WERI-Rb-1 (cell line): Measurements from ENCODE around the gene RNF149.
A peak's percentile ranks its signal among the peaks of the same experiment; 100 is the strongest.

Source experiments
- DNase-seq: peaks from one replicate; pipeline ENCODE4 v3.0.0-alpha.2; 2020
- H3K27ac ChIP-seq: fragments of 250-450 bp; sonication (Bioruptor Pico); 2 replicates; pipeline ENCODE4 v1.5.1; 2020; ENCODE audit warnings: mild to moderate bottlenecking, moderate library complexity
- H3K27me3 ChIP-seq: fragments of 250-450 bp; sonication (Bioruptor Pico); 2 replicates; pipeline ENCODE4 v1.5.1; 2021; ENCODE audit warnings: mild to moderate bottlenecking, low read depth, moderate library complexity; ENCODE audit not compliant: insufficient read depth, severe bottlenecking
- H3K36me3 ChIP-seq: fragments of 250-450 bp; sonication (Bioruptor Pico); 2 replicates; pipeline ENCODE4 v1.5.1; 2020; ENCODE audit warnings: mild to moderate bottlenecking, moderate library complexity
- H3K4me3 ChIP-seq: 2 replicates; pipeline ENCODE4 v1.5.1; 2011; ENCODE audit warnings: low read depth, mild to moderate bottlenecking, control low read depth, low read length
- H3K9me3 ChIP-seq: fragments of 250-450 bp; sonication (Bioruptor Pico); 2 replicates; pipeline ENCODE4 v1.5.1; 2021; ENCODE audit warnings: mild to moderate bottlenecking, moderate library complexity; ENCODE audit not compliant: severe bottlenecking
- CTCF ChIP-seq: IDR thresholded peaks from 2 replicates; pipeline ENCODE4 v1.5.1; 2011; ENCODE audit warnings: low read depth, mild to moderate bottlenecking, control low read depth, inconsistent platforms, low read length

Gene RNF149

GRCh38 chr2:101278925-101279324 is 29.6 kb downstream of the RNF149 start:
- Histone ChIP-seq H3K9me3 (no peaks in the 10 kb centered on the region), H3K27ac (no peak overlapping the region), H3K36me3 (peaks cover 66% of the 10 kb centered on the region), H3K27me3 (no peaks in the 10 kb centered on the region), H3K4me3 (no peak overlapping the region)
- no peak for TF ChIP-seq CTCF
- DNase-seq = no peak

- peaks cover 72% of the 10 kb centered on the region for H3K36me3 ChIP-seq
These were observed 31.4 kb downstream of the RNF149 start for GRCh38 chr2:101277111-101277510.

GRCh38 chr2:101274142-101274541 is 34.4 kb downstream of the RNF149 start:
- TF ChIP-seq CTCF = no peak
- Histone ChIP-seq H3K9me3 (no peaks in the 10 kb centered on the region), H3K36me3 (peaks cover 66% of the 10 kb centered on the region), H3K4me3 (no peak overlapping the region), H3K27me3 (no peaks in the 10 kb centered on the region), H3K27ac (no peak overlapping the region)
- DNase-seq = no peak

More at GRCh38 chr2:101277111-101277510, 31.4 kb downstream of the RNF149 start:
- TF ChIP-seq CTCF = peak; percentile 21; the same call in 1 of the 2 replicates
- Histone ChIP-seq H3K9me3 (no peaks in the 10 kb centered on the region), H3K27me3 (no peaks in the 10 kb centered on the region), H3K4me3 (no peak overlapping the region), H3K27ac (no peak overlapping the region)
- DNase-seq = peak; percentile 22

- Histone ChIP-seq H3K36me3 (peaks cover 66% of the 10 kb centered on the region), H3K27ac (no peak overlapping the region), H3K9me3 (no peaks in the 10 kb centered on the region), H3K27me3 (no peaks in the 10 kb centered on the region), H3K4me3 (no peak overlapping the region)
- DNase-seq = no peak
- TF ChIP-seq CTCF = peak; percentile 34; the same call in 1 of the 2 replicates
These were observed 35.4 kb downstream of the RNF149 start for GRCh38 chr2:101273056-101273455.

- peaks cover 66% of the 10 kb centered on the region for H3K36me3 ChIP-seq
- no peak overlapping the region for H3K4me3 ChIP-seq
- no peaks in the 10 kb centered on the region for H3K9me3 ChIP-seq
- H3K27ac ChIP-seq = no peak overlapping the region
- no peaks in the 10 kb centered on the region for H3K27me3 ChIP-seq
- TF ChIP-seq CTCF = no peak
- DNase-seq = no peak
These were observed 36.3 kb downstream of the RNF149 start for GRCh38 chr2:101272045-101272784.
